ENCODE results near the gene FBXL5. TPM values are rescaled to one million over a fixed set of nuclear protein-coding genes. Genes with fewer than 3 reads are reported as not detected.

The FBXL5 gene
- total and polyA plus RNA-seq, 9 of the 15 experiments (the other 6 are each of a cell fraction or from before 2014, with no cell fraction given) = 6.0 to 35.2 (median 22.1) TPM

DNA sequence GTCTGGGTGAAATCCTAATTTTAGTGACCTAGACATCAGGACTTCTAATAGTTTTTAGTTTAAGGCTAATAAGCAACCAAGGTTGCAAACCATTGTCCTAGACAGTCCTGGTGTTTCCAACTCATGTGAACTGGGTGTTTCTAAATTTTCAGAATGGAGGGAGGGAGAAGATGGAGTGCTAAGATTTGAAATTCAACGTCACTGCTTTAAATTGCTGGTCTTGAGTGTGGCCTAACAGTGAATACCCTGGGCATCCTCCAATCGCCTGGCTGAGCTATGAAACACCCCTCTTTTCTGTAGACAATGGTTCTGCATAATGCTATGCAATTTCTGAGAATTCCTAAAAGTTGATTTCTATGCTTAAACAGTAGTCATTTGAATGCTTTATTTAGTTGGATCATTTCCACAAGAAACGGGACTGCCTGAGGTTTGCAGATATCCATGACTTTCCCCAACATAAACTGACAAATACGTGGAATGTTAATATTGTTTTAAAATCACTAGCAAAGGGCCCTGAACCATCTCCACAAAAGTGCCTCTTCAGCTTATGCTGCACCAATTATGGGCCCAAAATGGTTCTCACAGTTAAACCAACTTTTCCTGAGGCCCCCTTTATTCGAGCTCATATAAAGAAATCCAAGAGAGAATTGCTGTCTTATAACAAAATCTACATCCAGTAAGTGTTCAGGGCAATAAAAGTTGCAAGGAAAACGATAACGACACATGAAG lies 1.1 kb downstream of the FBXL5 start (continued):
- TF ChIP-seq JUNB (CRISPR knock-in tag; conservative IDR thresholded peaks at IDR 0.05) (no peak), BRD4 (IDR thresholded peaks at IDR 0.05) (no peak), MYC (IDR thresholded peaks at IDR 0.05; ENCODE audit: low read depth, low read length) (peak; percentile 47; the same call in 1 of the 2 replicates), MYC (CRISPR knock-in tag; IDR thresholded peaks at IDR 0.05; ENCODE audit: borderline replicate concordance, low read depth) (no peak), ZBTB8A (IDR thresholded peaks at IDR 0.05; ENCODE audit: partially characterized antibody) (no peak), YY1 (IDR thresholded peaks at IDR 0.05; ENCODE audit: borderline replicate concordance in 1 of 3, control insufficient read depth in 1 of 3, extremely low read depth in 1 of 3, insufficient read depth in 3 of 3, insufficient read length in 1 of 3, insufficient replicate concordance in 2 of 3, low read depth in 1 of 3, low read length in 2 of 3) (no peak), SRSF9 (IDR thresholded peaks at IDR 0.05; ENCODE audit: borderline replicate concordance, low read depth, low read length) (no peak), ZBTB5 (IDR thresholded peaks at IDR 0.05) (no peak), RBM39 (optimal IDR thresholded peaks at IDR 0.05; ENCODE audit: low read depth, low read length) (no peak), GABPB1 (CRISPR knock-in tag; IDR thresholded peaks at IDR 0.05) (no peak), ZBTB9 (CRISPR knock-in tag; IDR thresholded peaks at IDR 0.05) (no peak), NFE2L1 (tag; IDR thresholded peaks at IDR 0.05; ENCODE audit: borderline replicate concordance, low read depth) (no peak), SIN3A (IDR thresholded peaks at IDR 0.05; ENCODE audit: borderline replicate concordance in 2 of 2, control insufficient read depth in 1 of 2, low read depth in 2 of 2, low read length in 2 of 2) (peak in 1 of 2 experiments; percentile 26; a peak in 1 of 4 replicates), FOXJ2 (tag; IDR thresholded peaks at IDR 0.05) (0 out of 2 replicates have a peak, but pooled peaks have one; percentile 48)
- TF ChIP-seq, protein P1, sequence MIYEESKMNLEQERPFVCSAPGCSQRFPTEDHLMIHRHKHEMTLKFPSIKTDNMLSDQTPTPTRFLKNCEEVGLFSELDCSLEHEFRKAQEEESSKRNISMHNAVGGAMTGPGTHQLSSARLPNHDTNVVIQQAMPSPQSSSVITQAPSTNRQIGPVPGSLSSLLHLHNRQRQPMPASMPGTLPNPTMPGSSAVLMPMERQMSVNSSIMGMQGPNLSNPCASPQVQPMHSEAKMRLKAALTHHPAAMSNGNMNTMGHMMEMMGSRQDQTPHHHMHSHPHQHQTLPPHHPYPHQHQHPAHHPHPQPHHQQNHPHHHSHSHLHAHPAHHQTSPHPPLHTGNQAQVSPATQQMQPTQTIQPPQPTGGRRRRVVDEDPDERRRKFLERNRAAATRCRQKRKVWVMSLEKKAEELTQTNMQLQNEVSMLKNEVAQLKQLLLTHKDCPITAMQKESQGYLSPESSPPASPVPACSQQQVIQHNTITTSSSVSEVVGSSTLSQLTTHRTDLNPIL (CRISPR knock-in tag; IDR thresholded peaks at IDR 0.05) = no peak
- TF ChIP-seq, protein P2, sequence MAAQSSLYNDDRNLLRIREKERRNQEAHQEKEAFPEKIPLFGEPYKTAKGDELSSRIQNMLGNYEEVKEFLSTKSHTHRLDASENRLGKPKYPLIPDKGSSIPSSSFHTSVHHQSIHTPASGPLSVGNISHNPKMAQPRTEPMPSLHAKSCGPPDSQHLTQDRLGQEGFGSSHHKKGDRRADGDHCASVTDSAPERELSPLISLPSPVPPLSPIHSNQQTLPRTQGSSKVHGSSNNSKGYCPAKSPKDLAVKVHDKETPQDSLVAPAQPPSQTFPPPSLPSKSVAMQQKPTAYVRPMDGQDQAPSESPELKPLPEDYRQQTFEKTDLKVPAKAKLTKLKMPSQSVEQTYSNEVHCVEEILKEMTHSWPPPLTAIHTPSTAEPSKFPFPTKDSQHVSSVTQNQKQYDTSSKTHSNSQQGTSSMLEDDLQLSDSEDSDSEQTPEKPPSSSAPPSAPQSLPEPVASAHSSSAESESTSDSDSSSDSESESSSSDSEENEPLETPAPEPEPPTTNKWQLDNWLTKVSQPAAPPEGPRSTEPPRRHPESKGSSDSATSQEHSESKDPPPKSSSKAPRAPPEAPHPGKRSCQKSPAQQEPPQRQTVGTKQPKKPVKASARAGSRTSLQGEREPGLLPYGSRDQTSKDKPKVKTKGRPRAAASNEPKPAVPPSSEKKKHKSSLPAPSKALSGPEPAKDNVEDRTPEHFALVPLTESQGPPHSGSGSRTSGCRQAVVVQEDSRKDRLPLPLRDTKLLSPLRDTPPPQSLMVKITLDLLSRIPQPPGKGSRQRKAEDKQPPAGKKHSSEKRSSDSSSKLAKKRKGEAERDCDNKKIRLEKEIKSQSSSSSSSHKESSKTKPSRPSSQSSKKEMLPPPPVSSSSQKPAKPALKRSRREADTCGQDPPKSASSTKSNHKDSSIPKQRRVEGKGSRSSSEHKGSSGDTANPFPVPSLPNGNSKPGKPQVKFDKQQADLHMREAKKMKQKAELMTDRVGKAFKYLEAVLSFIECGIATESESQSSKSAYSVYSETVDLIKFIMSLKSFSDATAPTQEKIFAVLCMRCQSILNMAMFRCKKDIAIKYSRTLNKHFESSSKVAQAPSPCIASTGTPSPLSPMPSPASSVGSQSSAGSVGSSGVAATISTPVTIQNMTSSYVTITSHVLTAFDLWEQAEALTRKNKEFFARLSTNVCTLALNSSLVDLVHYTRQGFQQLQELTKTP (IDR thresholded peaks at IDR 0.05; ENCODE audit: low read depth in 1 of 2, partially characterized antibody in 2 of 2) = no peak
